WTC11 (cell line): ENCODE data around the gene DBI. TPM values are rescaled to one million over a fixed set of nuclear protein-coding genes. Genes with fewer than 3 reads are reported as not detected.

ENCODE experiments used
- ATAC-seq: fragments of 200-7000 bp; cut with Tn5 transposase; 2 replicates; pipeline ENCODE4 v1.10.0; 2021; ENCODE audit warnings: mild to moderate bottlenecking, moderate library complexity
- CTCF ChIA-PET: fragments of 300-600 bp; sonication (Branson Sonifier 250); formaldehyde crosslinking; loops from one replicate; lab custom pipeline; 2021; ENCODE audit warnings: antibody characterized with exemption; lab: Charles Lee
- POLR2A ChIA-PET: fragments of 350-600 bp; sonication (Branson Sonifier 250); formaldehyde crosslinking; loops from one replicate; lab custom pipeline; 2021; ENCODE audit warnings: antibody characterized with exemption; lab: Charles Lee
- DNase-seq: peaks from one replicate; pipeline ENCODE4 v3.0.0; 2021; ENCODE audit warnings: low spot score
- H3K27ac Mint-ChIP-seq: 2 replicates; pipeline ENCODE4 v1.8.0; 2021; ENCODE audit warnings: mixed read lengths
- H3K27me3 Mint-ChIP-seq: 2 replicates; pipeline ENCODE4 v1.8.0; 2021; ENCODE audit warnings: low read depth, mild to moderate bottlenecking, moderate library complexity, mixed read lengths
- H3K36me3 Mint-ChIP-seq: 2 replicates; pipeline ENCODE4 v1.8.0; 2021; ENCODE audit warnings: mixed read lengths
- H3K4me1 Mint-ChIP-seq: 2 replicates; pipeline ENCODE4 v1.8.0; 2022; ENCODE audit warnings: mixed read lengths
- H3K4me3 Mint-ChIP-seq: 2 replicates; pipeline ENCODE4 v1.8.0; 2021; ENCODE audit warnings: mild to moderate bottlenecking, moderate library complexity, mixed read lengths
- H3K9me3 Mint-ChIP-seq: 2 replicates; pipeline ENCODE4 v1.8.0; 2021; ENCODE audit warnings: mixed read lengths
- ATF6 ChIP-seq: sonication (generic); formaldehyde crosslinking; IDR thresholded peaks from 2 replicates; pipeline ENCODE4 v1.8.1; 2023; ENCODE audit warnings: mild to moderate bottlenecking, missing genetic modification reagents
- CDX4 ChIP-seq: fragments of 250-450 bp; sonication (Bioruptor Pico); IDR thresholded peaks from 2 replicates; pipeline ENCODE4 v1.9.0; 2021; ENCODE audit warnings: moderate library complexity, mild to moderate bottlenecking, inconsistent platforms, borderline replicate concordance
- GABPB1 ChIP-seq: sonication (generic); formaldehyde crosslinking; IDR thresholded peaks from 2 replicates; pipeline ENCODE4 v1.8.1; 2023; ENCODE audit warnings: mild to moderate bottlenecking, missing genetic modification reagents
- MXD4 ChIP-seq: fragments of 250-450 bp; sonication (Bioruptor Pico); IDR thresholded peaks from 2 replicates; pipeline ENCODE4 v1.8.0; 2021; ENCODE audit warnings: mild to moderate bottlenecking, moderate library complexity, borderline replicate concordance
- NFYB ChIP-seq: sonication (generic); formaldehyde crosslinking; conservative IDR thresholded peaks from 2 replicates; pipeline ENCODE4 v1.8.0; 2022; ENCODE audit warnings: low read depth, missing genetic modification reagents
- NR3C1 ChIP-seq: sonication (generic); formaldehyde crosslinking; conservative IDR thresholded peaks from 2 replicates; pipeline ENCODE4 v1.8.1; 2023; ENCODE audit warnings: low read depth, mild to moderate bottlenecking, missing genetic modification reagents
- PRRX2 ChIP-seq: fragments of 250-450 bp; sonication (Bioruptor Pico); IDR thresholded peaks from 2 replicates; pipeline ENCODE4 v1.8.0; 2021; ENCODE audit warnings: mild to moderate bottlenecking
- SMAD3 ChIP-seq: sonication (generic); formaldehyde crosslinking; IDR thresholded peaks from 2 replicates; pipeline ENCODE4 v1.8.0; 2022; ENCODE audit warnings: missing genetic modification reagents, mild to moderate bottlenecking, borderline replicate concordance
- SP1 ChIP-seq: sonication (generic); formaldehyde crosslinking; conservative IDR thresholded peaks from 2 replicates; pipeline ENCODE4 v1.8.1; 2022; ENCODE audit warnings: missing genetic modification reagents
- ZBTB21 ChIP-seq: sonication (generic); formaldehyde crosslinking; IDR thresholded peaks from 2 replicates; pipeline ENCODE4 v1.8.1; 2023; ENCODE audit warnings: mild to moderate bottlenecking, missing genetic modification reagents, borderline replicate concordance
- ZNF263 ChIP-seq: sonication (generic); formaldehyde crosslinking; IDR thresholded peaks from 2 replicates; pipeline ENCODE4 v1.8.1; 2022; ENCODE audit warnings: low read depth, mild to moderate bottlenecking, moderate library complexity, missing genetic modification reagents
- ZSCAN18 ChIP-seq: fragments of 250-450 bp; sonication (Bioruptor Pico); IDR thresholded peaks from 2 replicates; pipeline ENCODE4 v2.1.2; 2022; ENCODE audit warnings: mild to moderate bottlenecking, moderate library complexity
- total RNA-seq: library from RNA; stranded (reverse); gene quantifications from 3 replicates; pipeline ENCODE4 v1.2.3, GENCODE V29; 2021
- TF ChIP-seq, protein P1 (sequence below): sonication (generic); formaldehyde crosslinking; IDR thresholded peaks from 2 replicates; pipeline ENCODE4 v1.8.1; 2023; ENCODE audit warnings: mild to moderate bottlenecking, missing genetic modification reagents, borderline replicate concordance
- TF ChIP-seq, protein P2 (sequence below): sonication (generic); formaldehyde crosslinking; IDR thresholded peaks from 2 replicates; pipeline ENCODE4 v1.8.1; 2022; ENCODE audit warnings: low read depth, missing genetic modification reagents, borderline replicate concordance

The DBI gene
- total RNA-seq, 1 experiment from 2014 or later: 158 TPM

DNA sequence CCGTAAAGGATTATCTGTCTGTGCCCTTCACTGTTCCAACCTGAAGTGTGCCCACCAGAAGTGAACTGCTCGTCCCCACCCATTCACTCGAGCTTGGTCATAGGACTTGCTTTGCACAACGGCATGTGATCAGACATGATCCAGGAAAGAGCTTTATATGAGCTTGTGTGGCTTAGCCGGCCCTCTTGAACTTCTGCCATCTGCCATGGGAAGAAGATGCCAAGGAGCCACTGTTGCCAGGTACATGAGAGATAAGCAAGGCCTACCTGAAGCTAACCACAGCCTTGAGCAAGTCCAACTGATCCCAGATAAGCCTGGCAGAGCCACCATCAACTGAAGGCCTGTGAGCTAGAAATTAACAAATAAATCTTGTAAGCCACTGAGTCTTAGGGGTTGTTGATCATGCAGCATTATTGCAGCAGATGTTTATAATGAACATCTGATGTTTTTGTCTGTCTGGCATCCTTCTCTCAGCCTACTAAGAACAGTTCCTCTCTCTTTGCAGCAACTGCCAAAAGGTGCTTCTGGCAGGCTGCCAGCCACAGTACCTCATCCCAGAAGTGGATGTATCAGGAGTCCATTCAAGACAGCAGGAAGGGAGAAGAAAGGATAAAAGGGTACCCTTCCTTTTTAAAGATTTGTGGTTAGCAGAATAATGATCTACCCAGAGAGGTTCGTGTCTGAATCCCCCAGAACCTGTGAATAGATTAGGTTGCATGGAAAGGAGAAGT lies 16.8 kb downstream of the DBI start (continued):
- no peak for TF ChIP-seq ZSCAN18 (CRISPR knock-in tag)
- TF ChIP-seq ZBTB21: no peak
- TF ChIP-seq SP1 (CRISPR knock-in tag): no peak
- no peak for TF ChIP-seq NFYB
- TF ChIP-seq ZNF263 (CRISPR knock-in tag): no peak
- TF ChIP-seq CDX4 (CRISPR knock-in tag): no peak

DNA sequence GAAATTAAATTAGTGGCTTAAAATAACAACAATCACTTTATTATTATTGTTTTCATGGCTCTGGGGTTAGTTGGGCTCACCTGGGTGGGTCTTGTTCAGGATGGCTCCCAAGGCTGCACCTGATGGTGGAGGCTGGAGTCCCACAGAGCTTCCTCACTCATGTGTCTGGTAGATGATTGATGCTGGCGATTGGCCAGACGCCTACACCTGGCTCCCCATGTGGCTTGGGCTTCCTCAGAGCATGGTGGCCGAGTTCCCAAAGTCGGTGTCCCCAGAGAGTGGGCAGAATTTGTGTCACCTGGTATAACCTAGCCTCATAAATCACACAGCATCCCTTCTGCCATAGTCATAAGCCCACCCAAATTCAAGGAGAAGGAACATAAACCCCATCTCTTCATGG lies 18.2 kb downstream of the DBI start:
- Mint-ChIP-seq H3K36me3 (no peaks in the 10 kb centered on the region), H3K4me3 (no peak overlapping the region), H3K9me3 (no peaks in the 10 kb centered on the region), H3K27me3 (no peaks in the 10 kb centered on the region), H3K4me1 (peaks cover 23% of the 10 kb centered on the region), H3K27ac (no peak overlapping the region)
- CTCF ChIA-PET: interaction anchor here (0.7 kb wide), 2 partner anchors 87 to 507 kb away, joined by 3 read pairs; no protein-coding TSS in a partner anchor
- DNase-seq: no peak
- TF ChIP-seq SMAD3 (CRISPR knock-in tag) (no peak), NR3C1 (no peak), PRRX2 (CRISPR knock-in tag) (no peak), GABPB1 (no peak), MXD4 (CRISPR knock-in tag) (no peak), ZNF263 (CRISPR knock-in tag) (no peak), ATF6 (CRISPR knock-in tag) (no peak)
- TF ChIP-seq, protein P1, sequence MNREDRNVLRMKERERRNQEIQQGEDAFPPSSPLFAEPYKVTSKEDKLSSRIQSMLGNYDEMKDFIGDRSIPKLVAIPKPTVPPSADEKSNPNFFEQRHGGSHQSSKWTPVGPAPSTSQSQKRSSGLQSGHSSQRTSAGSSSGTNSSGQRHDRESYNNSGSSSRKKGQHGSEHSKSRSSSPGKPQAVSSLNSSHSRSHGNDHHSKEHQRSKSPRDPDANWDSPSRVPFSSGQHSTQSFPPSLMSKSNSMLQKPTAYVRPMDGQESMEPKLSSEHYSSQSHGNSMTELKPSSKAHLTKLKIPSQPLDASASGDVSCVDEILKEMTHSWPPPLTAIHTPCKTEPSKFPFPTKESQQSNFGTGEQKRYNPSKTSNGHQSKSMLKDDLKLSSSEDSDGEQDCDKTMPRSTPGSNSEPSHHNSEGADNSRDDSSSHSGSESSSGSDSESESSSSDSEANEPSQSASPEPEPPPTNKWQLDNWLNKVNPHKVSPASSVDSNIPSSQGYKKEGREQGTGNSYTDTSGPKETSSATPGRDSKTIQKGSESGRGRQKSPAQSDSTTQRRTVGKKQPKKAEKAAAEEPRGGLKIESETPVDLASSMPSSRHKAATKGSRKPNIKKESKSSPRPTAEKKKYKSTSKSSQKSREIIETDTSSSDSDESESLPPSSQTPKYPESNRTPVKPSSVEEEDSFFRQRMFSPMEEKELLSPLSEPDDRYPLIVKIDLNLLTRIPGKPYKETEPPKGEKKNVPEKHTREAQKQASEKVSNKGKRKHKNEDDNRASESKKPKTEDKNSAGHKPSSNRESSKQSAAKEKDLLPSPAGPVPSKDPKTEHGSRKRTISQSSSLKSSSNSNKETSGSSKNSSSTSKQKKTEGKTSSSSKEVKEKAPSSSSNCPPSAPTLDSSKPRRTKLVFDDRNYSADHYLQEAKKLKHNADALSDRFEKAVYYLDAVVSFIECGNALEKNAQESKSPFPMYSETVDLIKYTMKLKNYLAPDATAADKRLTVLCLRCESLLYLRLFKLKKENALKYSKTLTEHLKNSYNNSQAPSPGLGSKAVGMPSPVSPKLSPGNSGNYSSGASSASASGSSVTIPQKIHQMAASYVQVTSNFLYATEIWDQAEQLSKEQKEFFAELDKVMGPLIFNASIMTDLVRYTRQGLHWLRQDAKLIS (CRISPR knock-in tag): no peak
- TF ChIP-seq, protein P2, sequence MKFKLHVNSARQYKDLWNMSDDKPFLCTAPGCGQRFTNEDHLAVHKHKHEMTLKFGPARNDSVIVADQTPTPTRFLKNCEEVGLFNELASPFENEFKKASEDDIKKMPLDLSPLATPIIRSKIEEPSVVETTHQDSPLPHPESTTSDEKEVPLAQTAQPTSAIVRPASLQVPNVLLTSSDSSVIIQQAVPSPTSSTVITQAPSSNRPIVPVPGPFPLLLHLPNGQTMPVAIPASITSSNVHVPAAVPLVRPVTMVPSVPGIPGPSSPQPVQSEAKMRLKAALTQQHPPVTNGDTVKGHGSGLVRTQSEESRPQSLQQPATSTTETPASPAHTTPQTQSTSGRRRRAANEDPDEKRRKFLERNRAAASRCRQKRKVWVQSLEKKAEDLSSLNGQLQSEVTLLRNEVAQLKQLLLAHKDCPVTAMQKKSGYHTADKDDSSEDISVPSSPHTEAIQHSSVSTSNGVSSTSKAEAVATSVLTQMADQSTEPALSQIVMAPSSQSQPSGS (CRISPR knock-in tag): no peak
- no peak for ATAC-seq
- POLR2A ChIA-PET: no interaction called here
